Lower lobe of right lung (tissue), 2 donors: Measurements from ENCODE around the gene HNF1A. TPM values are rescaled to one million over a fixed set of nuclear protein-coding genes. Genes with fewer than 3 reads are reported as not detected.

Experiments
- ATAC-seq, 2 donors: fragments of 200-7000 bp; cut with Tn5 transposase; one replicate each; pipeline ENCODE4 v1.9.1; 2020 to 2022; ENCODE audit warnings: mild to moderate bottlenecking in 2 of 2, moderate library complexity in 2 of 2
- DNase-seq: peaks from one replicate; pipeline ENCODE4 v3.0.0-alpha.2; 2020
- H3K27ac ChIP-seq: fragments of 200-600 bp; one replicate; pipeline ENCODE4 v1.8.0; 2022
- H3K27me3 ChIP-seq: fragments of 200-600 bp; one replicate; pipeline ENCODE4 v1.8.0; 2022; ENCODE audit warnings: low read depth
- H3K36me3 ChIP-seq: fragments of 200-600 bp; one replicate; pipeline ENCODE4 v1.8.0; 2022; ENCODE audit warnings: mild to moderate bottlenecking
- H3K4me1 ChIP-seq: fragments of 200-600 bp; one replicate; pipeline ENCODE4 v1.8.0; 2022
- H3K4me3 ChIP-seq: fragments of 200-600 bp; one replicate; pipeline ENCODE4 v1.8.0; 2022; ENCODE audit warnings: mild to moderate bottlenecking
- H3K9me3 ChIP-seq: fragments of 200-600 bp; one replicate; pipeline ENCODE4 v1.8.0; 2022
- intact Hi-C: fragments of 100-400 bp; cut with DNase I; formaldehyde crosslinking; loops from one replicate; pipeline ENCODE4 v1.11.0; 2022
- total RNA-seq: library from RNA; stranded (reverse); fragmentation: NEBNext Ultra II Directional; extraction: Animal tissue kit (Norgen Biotek cat#: 25700); gene quantifications from one replicate; pipeline ENCODE4 v1.2.1, GENCODE V29; 2021
- TF ChIP-seq, protein P1 (sequence below): fragments of 200-600 bp; IDR thresholded peaks from one replicate; pipeline ENCODE4 v1.8.0; 2022; ENCODE audit warnings: antibody characterized with exemption, mild to moderate bottlenecking
- donor health status: DM: no; HTN: yes; CAD: no; lungs with severe emphysema.

HNF1A gene
- total RNA-seq, 1 donor from 2014 or later = 0.24 TPM

- Histone ChIP-seq H3K4me1 (no peaks in the 10 kb centered on the region), H3K4me3 (no peak overlapping the region), H3K27me3 (peaks cover 4% of the 10 kb centered on the region), H3K27ac (no peak overlapping the region), H3K9me3 (no peaks in the 10 kb centered on the region), H3K36me3 (no peaks in the 10 kb centered on the region)
- intact Hi-C loops = no loop called here
- TF ChIP-seq, protein P1, sequence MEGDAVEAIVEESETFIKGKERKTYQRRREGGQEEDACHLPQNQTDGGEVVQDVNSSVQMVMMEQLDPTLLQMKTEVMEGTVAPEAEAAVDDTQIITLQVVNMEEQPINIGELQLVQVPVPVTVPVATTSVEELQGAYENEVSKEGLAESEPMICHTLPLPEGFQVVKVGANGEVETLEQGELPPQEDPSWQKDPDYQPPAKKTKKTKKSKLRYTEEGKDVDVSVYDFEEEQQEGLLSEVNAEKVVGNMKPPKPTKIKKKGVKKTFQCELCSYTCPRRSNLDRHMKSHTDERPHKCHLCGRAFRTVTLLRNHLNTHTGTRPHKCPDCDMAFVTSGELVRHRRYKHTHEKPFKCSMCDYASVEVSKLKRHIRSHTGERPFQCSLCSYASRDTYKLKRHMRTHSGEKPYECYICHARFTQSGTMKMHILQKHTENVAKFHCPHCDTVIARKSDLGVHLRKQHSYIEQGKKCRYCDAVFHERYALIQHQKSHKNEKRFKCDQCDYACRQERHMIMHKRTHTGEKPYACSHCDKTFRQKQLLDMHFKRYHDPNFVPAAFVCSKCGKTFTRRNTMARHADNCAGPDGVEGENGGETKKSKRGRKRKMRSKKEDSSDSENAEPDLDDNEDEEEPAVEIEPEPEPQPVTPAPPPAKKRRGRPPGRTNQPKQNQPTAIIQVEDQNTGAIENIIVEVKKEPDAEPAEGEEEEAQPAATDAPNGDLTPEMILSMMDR = no peak
- ATAC-seq = no peak
- no peak for DNase-seq
Observed at GRCh38 chr12:120991965-120992364, 13.6 kb downstream of the HNF1A start.

DNA sequence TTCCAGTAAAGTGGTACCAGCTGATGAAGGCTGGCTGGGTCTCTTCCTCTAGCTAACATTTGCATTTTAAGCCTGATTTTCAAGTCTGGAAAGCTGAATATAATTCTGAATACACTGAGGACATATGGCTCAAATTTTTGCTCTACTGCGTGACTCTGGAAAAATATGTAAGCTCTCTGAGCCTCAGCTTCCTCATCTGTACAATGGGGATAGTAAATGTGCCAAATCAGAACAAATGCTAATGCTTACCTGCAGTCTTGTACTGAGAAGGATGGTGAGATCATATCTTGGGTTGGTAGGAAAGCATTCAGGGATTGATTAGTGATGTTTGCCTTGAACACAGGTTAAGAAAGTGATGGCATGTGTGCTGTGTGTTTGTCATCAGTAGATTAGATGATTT is 14.6 kb downstream of the HNF1A start:
- H3K27me3 ChIP-seq = peaks cover 4% of the 10 kb centered on the region
- H3K4me1 ChIP-seq = no peaks in the 10 kb centered on the region
- H3K36me3 ChIP-seq = no peaks in the 10 kb centered on the region
- ATAC-seq = no peak
- no peak overlapping the region for H3K4me3 ChIP-seq
- H3K27ac ChIP-seq = no peak overlapping the region
- intact Hi-C loops = no loop called here
- TF ChIP-seq, protein P1 = no peak
- DNase-seq = no peak
- no peaks in the 10 kb centered on the region for H3K9me3 ChIP-seq

- H3K4me1 ChIP-seq = no peaks in the 10 kb centered on the region
- TF ChIP-seq, protein P1 = no peak
- intact Hi-C loops = no loop called here
- H3K36me3 ChIP-seq = no peaks in the 10 kb centered on the region
- ATAC-seq (no peak), DNase-seq (peak; percentile 12)
- H3K27me3 ChIP-seq = peaks cover 4% of the 10 kb centered on the region
- H3K4me3 ChIP-seq = no peak overlapping the region
- no peaks in the 10 kb centered on the region for H3K9me3 ChIP-seq
- no peak overlapping the region for H3K27ac ChIP-seq
Observed at GRCh38 chr12:120993496-120993895, 15.2 kb downstream of the HNF1A start.

- Histone ChIP-seq H3K27ac (no peak overlapping the region), H3K27me3 (peaks cover 4% of the 10 kb centered on the region), H3K4me1 (no peaks in the 10 kb centered on the region), H3K36me3 (no peaks in the 10 kb centered on the region), H3K4me3 (no peak overlapping the region), H3K9me3 (no peaks in the 10 kb centered on the region)
- intact Hi-C loops = no loop called here
- TF ChIP-seq, protein P1 = no peak
- DNase-seq = peak; percentile 25
- no peak for ATAC-seq
Observed at GRCh38 chr12:120994059-120994458, 15.7 kb downstream of the HNF1A start.

DNA sequence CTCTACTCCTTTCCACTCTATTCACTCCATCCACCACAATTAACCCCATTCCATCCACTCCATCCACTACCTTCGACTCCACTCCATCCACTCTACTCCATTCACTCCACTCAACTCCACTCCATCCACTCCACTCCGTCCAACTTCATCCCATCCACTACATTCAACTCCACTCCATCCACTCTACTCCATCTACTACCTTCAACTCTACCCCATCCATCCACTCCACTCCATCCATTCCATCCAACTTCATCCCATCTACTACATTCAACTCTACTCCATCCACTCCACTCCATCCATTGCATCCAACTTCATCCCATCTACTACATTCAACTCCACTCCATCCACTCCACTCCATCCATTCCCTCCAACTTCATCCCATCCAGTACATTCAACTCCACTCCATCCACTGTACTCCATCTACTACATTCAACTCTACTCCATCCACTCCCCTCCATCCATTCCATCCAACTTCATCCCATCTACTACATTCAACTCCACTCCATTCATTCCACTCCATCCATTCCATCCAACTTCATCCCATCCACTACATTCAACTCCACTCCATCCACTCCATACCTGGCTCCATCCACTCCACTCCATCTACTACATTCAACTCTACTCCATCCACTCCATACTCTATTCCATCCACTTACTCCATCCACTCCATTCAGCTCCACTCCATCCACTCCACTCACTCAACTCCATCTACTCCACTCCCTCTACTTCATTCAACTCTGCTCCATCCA is 16.4 kb downstream of the HNF1A start:
- intact Hi-C loops = no loop called here
- H3K36me3 ChIP-seq = no peaks in the 10 kb centered on the region
- no peaks in the 10 kb centered on the region for H3K4me1 ChIP-seq
- peaks cover 4% of the 10 kb centered on the region for H3K27me3 ChIP-seq
- TF ChIP-seq, protein P1 = no peak
- DNase-seq = no peak
- ATAC-seq = no peak
- no peak overlapping the region for H3K27ac ChIP-seq
- no peak overlapping the region for H3K4me3 ChIP-seq
- no peaks in the 10 kb centered on the region for H3K9me3 ChIP-seq
